Left renal cortex interstitium (tissue), 4 donors: ENCODE data around the gene ATP1A4. TPM values are rescaled to one million over a fixed set of nuclear protein-coding genes. Genes with fewer than 3 reads are reported as not detected.

Source experiments
- DNase-seq, 4 donors: peaks; one replicate each; pipeline ENCODE4 v3.0.0-alpha.2; 2013; ENCODE audit warnings: low read depth in 4 of 4, low spot score in 2 of 4, missing footprints in 1 of 4
- polyA plus RNA-seq, 4 donors: library from polyadenylated mRNA; unstranded; fragments of 120-200 nt; gene quantifications; one replicate each; pipeline ENCODE4 v1.2.1, GENCODE V29; 2013; ENCODE audit not compliant: insufficient read length in 4 of 4

ATP1A4 gene
- polyA plus RNA-seq, 4 donors = 0.04 to 0.43 (median 0.26) TPM; not detected in 1

GRCh38 chr1:160139840-160140239 lies 11.6 kb upstream of the ATP1A4 start:
- DNase-seq = no peak

- no peak for DNase-seq
Observed at GRCh38 chr1:160143695-160144094, 7.7 kb upstream of the ATP1A4 start.

GRCh38 chr1:160144921-160145320 lies 6.5 kb upstream of the ATP1A4 start:
- no peak for DNase-seq

- DNase-seq = no peak
Observed at GRCh38 chr1:160146107-160146506, 5.3 kb upstream of the ATP1A4 start.

GRCh38 chr1:160148121-160148520 lies 3.3 kb upstream of the ATP1A4 start:
- DNase-seq = no peak

GRCh38 chr1:160149233-160149632 lies 2.2 kb upstream of the ATP1A4 start:
- no peak for DNase-seq

- no peak for DNase-seq
Observed at GRCh38 chr1:160149716-160150115, 1.7 kb upstream of the ATP1A4 start.

- no peak for DNase-seq
Observed at GRCh38 chr1:160154790-160155189, 3.4 kb downstream of the ATP1A4 start.

- DNase-seq = no peak
Observed at GRCh38 chr1:160156361-160156760, 5.0 kb downstream of the ATP1A4 start.

GRCh38 chr1:160157174-160157573 lies 5.8 kb downstream of the ATP1A4 start:
- no peak for DNase-seq

- no peak for DNase-seq
Observed at GRCh38 chr1:160158031-160158430, 6.6 kb downstream of the ATP1A4 start.

- DNase-seq = no peak
Observed at GRCh38 chr1:160158534-160158933, 7.1 kb downstream of the ATP1A4 start.

GRCh38 chr1:160159846-160160245 lies 8.4 kb downstream of the ATP1A4 start:
- no peak for DNase-seq

GRCh38 chr1:160161965-160162705 lies 10.7 kb downstream of the ATP1A4 start:
- DNase-seq = no peak

GRCh38 chr1:160162931-160163330 lies 11.5 kb downstream of the ATP1A4 start:
- DNase-seq = no peak

- no peak for DNase-seq
Observed at GRCh38 chr1:160163615-160164014, 12.2 kb downstream of the ATP1A4 start.

GRCh38 chr1:160164121-160164520 lies 12.7 kb downstream of the ATP1A4 start:
- no peak for DNase-seq

- no peak for DNase-seq
Observed at GRCh38 chr1:160166166-160166868, 14.9 kb downstream of the ATP1A4 start.

GRCh38 chr1:160167056-160167455 lies 15.7 kb downstream of the ATP1A4 start:
- DNase-seq = no peak

GRCh38 chr1:160167580-160167979 lies 16.2 kb downstream of the ATP1A4 start:
- no peak for DNase-seq

- DNase-seq = no peak
Observed at GRCh38 chr1:160168016-160168415, 16.6 kb downstream of the ATP1A4 start.
